IPS-NIHi11 (cell line): ENCODE results near the gene MPZ.
"Not testable (repeated sequence)": the region's sequence is repeated elsewhere in the genome, so short reads cannot be mapped to it uniquely, and the experiment has no call there.

ENCODE experiments used
- DNase-seq: peaks from one replicate; pipeline ENCODE4 v3.0.0; 2012; ENCODE audit warnings: mixed read lengths, low spot score

The MPZ gene

DNA sequence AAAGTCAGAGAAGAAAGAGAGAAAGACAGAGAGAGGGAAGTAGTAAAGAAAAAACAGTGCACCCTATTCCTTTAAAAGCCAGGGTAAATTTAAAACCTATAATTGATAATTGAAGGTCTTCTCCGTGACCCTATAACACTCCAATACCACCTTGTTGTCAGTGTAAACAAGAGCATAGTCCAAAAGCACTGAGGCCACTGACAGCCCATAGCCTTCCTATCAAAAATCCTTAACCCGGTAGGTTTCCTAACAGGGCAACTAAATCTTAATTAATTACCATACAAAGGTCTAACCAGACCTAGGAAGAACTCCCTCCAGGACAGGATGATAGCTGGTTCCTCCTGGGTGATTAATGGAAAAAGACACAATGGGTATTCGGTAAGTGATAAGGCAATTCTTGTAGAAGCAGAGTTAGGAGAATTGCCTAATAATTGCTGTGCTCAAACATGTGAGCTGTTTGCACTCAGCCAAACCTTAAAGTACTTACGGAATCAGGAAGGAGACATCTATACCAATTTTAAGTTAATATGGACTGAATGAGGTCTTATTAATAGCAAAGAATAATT is 53.7 kb downstream of the MPZ start:
- DNase-seq: not testable (repeated sequence)

DNA sequence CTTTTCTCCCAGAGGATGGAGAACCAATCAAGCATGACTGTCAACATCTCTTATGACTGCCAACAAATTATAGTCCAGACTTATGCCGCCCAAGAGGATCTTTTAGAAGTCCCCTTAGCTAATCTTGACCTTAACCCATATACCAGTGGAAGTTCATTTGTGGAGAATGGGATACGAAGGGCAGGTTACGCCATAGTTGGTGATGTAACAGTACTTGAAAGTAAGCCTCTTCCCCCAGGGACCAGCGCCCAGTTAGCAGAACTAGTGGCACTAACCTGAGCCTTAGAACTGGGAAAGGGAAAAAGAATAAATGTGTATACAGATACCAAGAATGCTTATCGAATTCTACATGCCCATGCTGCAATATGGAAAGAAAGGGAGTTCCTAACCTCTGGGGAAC is 54.5 kb downstream of the MPZ start:
- DNase-seq: not testable (repeated sequence)
